ACHN (cell line): Measurements from ENCODE around the gene MS4A2.

Experiments used
- DNase-seq: peaks from one replicate; pipeline ENCODE4 v3.0.0-alpha.2; 2015
- in situ Hi-C: cut with HindIII; loops from 2 replicates; pipeline ENCODE4 v1.10.0; 2017; ENCODE audit warnings: low sequenced_read_pairs, low pct_ligation_motif_present, low pct_unique_long_range_greater_than_20kb

MS4A2 gene

GRCh38 chr11:60131912-60132311 is 43.4 kb downstream of the MS4A2 start:
- in situ Hi-C loops = no loop called here
- no peak for DNase-seq

DNA sequence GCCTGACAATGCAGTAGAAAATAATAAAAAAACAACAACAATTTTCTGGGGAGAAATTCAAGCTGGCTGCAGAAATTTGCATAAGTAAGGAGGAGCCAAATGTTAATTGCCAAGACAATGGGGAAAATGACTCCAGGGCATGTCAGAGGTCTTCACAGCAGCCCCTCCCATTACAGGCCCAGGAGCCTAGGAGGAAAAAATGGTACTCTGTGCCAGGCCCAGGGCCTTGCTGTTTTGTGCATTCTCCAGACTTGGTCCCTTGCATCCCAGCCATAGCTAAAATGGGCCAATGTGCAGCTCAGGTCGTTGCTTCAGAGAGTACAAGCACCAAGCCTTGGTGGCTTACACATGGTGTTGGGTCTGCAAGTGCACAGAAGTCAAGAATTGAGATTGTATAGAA is 45.5 kb downstream of the MS4A2 start:
- in situ Hi-C loops = no loop called here
- no peak for DNase-seq

- no peak for DNase-seq
- in situ Hi-C loops = no loop called here
Measured at GRCh38 chr11:60143768-60144167, 55.3 kb downstream of the MS4A2 start.

- in situ Hi-C loops = no loop called here
- DNase-seq = no peak
Measured at GRCh38 chr11:60145677-60146076, 57.2 kb downstream of the MS4A2 start.
